Mesodermal cell (in vitro differentiated cells): ENCODE measurements around the gene DPY19L2. TPM values are rescaled to one million over a fixed set of nuclear protein-coding genes. Genes with fewer than 3 reads are reported as not detected.
A peak's percentile ranks its signal among the peaks of the same experiment; 100 is the strongest.
"Not testable (repeated sequence)": the region's sequence is repeated elsewhere in the genome, so short reads cannot be mapped to it uniquely, and the experiment has no call there.

Experiments
- H3K27ac ChIP-seq: 2 replicates; pipeline ENCODE4 v1.7.0; 2013; ENCODE audit warnings: mild to moderate bottlenecking, low read depth, low read length, moderate library complexity; ENCODE audit not compliant: severe bottlenecking
- H3K36me3 ChIP-seq: 2 replicates; pipeline ENCODE4 v1.7.1; 2013; ENCODE audit warnings: mild to moderate bottlenecking, low read length, moderate library complexity; ENCODE audit not compliant: control insufficient read depth, insufficient read depth
- H3K4me1 ChIP-seq: one replicate; pipeline ENCODE4 v1.7.1; 2013; ENCODE audit warnings: mild to moderate bottlenecking, low read length; ENCODE audit not compliant: insufficient read depth, control insufficient read depth, poor library complexity, severe bottlenecking
- H3K4me3 ChIP-seq: 2 replicates; pipeline ENCODE4 v1.7.0; 2013; ENCODE audit warnings: low read length, control low read depth, mild to moderate bottlenecking; ENCODE audit not compliant: insufficient read depth, poor library complexity, severe bottlenecking; ENCODE audit errors: extremely low read depth
- H3K9me3 ChIP-seq: 2 replicates; pipeline ENCODE4 v1.7.1; 2013; ENCODE audit warnings: mild to moderate bottlenecking, low read length, moderate library complexity; ENCODE audit not compliant: control insufficient read depth
- WGBS, 2 experiments: methylation state at CpG; one replicate each; pipeline ENCODE4 v1.1.5; 2013; ENCODE audit warnings: missing lambda C conversion rate in 2 of 2; ENCODE audit not compliant: insufficient coverage in 2 of 2; 5-methylcytosine and 5-hydroxymethylcytosine counted together
- polyA plus RNA-seq, 2 experiments: library from polyadenylated mRNA; stranded (reverse); fragments of 50-300 nt; gene quantifications; one replicate each; pipeline ENCODE4 v1.2.3, GENCODE V29; 2013

DPY19L2 gene
- 2.3 TPM for polyA plus RNA-seq (2013, experiment 1 of 2)
- polyA plus RNA-seq (2013, experiment 2 of 2), result 1.2 TPM

DNA sequence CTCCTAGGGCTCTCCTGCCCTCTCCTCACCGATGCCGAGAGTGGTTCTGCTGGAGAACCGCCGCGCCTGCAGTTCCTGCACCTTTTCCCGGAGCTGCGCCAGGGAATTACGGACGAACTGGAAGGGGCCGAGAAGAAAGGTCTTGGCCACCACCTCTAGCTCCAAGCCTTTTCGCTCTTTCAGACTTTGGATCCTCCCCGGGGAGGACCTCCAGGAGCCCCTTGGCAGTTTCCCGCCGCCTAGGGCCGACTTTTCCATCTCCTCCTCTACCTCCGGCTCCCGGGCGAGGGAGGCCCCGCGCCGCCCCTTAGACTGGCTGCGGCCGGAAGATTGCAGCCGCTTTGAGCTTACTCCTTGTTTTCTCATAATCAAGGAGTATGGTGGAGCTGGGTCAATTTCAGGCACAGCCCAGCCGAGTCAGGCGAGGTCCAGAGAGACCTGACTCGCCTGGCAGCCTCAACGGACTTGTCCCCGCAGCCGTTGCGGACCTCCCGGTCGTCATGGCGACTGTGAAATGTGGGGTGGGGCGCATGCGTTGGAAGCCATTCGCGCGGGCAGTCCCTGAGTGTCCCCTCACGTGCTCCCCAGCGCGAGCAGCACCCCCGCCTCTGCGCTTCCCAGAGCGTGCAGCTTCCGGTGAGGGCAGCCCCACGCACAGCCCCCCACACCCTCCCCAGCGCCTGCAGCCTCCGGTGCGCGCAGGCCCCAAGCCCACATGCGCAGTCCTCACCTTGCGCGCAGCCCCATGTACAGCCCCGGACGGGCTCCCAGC lies at the start of gene DPY19L2:
TSS of gene DPY19L2 (minus strand) at position 466 of the 772 bp plus-strand sequence. CDS start at position 366, 100 bp downstream.
- Histone ChIP-seq H3K9me3 (no peaks in the 10 kb centered on the region), H3K27ac (peak within 1 kb of the TSS; percentile 23), H3K36me3 (no peaks in the 10 kb centered on the region), H3K4me1 (no peaks in the 10 kb centered on the region), H3K4me3 (peak within 1 kb of the TSS; percentile 58)
- WGBS, 2 experiments, result 0 to 1% methylated on average over 11 to 27 of the region's 56 CpGs

DNA sequence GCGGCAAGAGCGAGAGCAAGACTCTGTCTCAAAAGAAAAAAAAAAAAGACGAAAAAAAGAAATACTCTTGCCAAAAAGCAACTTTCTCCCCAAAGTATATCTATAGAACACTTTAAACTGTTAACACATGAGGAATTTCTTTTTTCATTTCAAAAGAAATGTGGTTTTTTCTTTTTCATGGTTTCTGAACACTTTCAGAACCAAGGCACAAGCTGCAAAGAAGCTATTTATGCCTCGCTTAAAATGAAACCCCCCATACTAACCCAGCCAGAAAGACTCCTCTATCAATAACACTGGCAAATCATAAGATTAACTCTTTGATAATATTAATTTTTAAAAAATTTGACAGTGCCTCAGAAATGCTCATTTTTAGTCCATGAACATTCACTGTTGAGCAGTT lies 48.6 kb upstream of the DPY19L2 start:
- not testable (repeated sequence) for H3K27ac ChIP-seq, H3K36me3 ChIP-seq, H3K4me3 ChIP-seq, H3K9me3 ChIP-seq, H3K4me1 ChIP-seq
- 92% methylated on average over 2 of the region's 4 CpGs; no CpG with 5 or more reads in 1 of the 2 experiments for WGBS, 2 experiments

DNA sequence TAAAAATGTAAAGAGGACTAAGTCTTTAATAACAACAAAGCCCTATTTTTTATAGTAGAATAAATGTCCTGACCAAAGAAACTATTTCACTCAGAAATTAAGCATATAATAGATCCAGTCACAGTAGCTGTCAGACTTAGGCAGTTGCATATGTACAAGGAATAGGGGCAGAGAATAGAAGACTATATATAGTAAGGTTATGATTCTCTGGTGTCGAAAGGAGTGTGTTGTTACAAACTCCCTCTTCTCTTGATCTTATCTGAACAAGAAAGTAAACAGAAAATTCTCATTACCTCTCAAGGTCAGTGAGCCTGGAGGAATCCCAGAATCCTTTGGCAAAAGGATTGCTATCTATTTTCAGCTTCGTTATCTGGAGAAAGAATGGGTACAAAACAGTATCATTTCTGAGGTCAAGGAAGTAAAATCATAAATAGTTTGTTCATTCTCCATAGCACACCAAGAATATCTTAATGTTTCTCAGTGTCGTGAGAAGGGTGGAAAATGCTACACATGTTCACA lies 46.9 kb upstream of the DPY19L2 start:
- H3K9me3 ChIP-seq, H3K4me3 ChIP-seq, H3K27ac ChIP-seq, H3K4me1 ChIP-seq, H3K36me3 ChIP-seq: not testable (repeated sequence)
- 100% methylated on average over 1 of the region's 3 CpGs; no CpG with 5 or more reads in 1 of the 2 experiments for WGBS, 2 experiments

DNA sequence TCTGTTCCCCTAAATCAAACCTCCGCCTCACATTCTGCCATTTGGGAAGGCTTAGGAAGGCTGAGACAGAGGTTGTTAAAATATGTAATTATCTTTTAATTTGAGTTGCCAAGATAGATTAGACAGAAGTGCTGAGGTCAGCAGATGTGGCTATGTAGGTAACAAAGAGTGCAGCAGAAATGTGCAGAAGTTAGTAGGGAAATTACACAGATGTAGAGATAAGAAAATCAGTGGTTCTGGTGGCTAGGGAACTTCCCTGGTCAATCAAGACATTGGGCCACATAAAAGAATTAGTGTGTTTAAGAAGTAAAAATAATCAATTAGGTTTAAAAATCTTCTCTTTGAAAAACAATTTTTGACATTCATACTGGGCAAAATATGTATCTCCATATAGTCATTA lies 46.1 kb upstream of the DPY19L2 start:
- H3K36me3 ChIP-seq, H3K9me3 ChIP-seq, H3K27ac ChIP-seq, H3K4me3 ChIP-seq, H3K4me1 ChIP-seq: not testable (repeated sequence)
- WGBS, 2 experiments, result 100% methylated on average over 1 of the region's 1 CpG; no CpG with 5 or more reads in 1 of the 2 experiments

- not testable (repeated sequence) for H3K4me3 ChIP-seq, H3K4me1 ChIP-seq, H3K36me3 ChIP-seq, H3K27ac ChIP-seq, H3K9me3 ChIP-seq
- WGBS, 2 experiments, result 0 to 90% methylated on average over 1 of the region's 2 CpGs
Measured at GRCh38 chr12:63713681-63714075, 45.4 kb upstream of the DPY19L2 start.

GRCh38 chr12:63712979-63713680 lies 44.8 kb upstream of the DPY19L2 start:
- WGBS, 2 experiments, result no CpG with 5 or more reads among the region's 1 CpG
- H3K4me1 ChIP-seq, H3K27ac ChIP-seq, H3K36me3 ChIP-seq, H3K4me3 ChIP-seq, H3K9me3 ChIP-seq: not testable (repeated sequence)

DNA sequence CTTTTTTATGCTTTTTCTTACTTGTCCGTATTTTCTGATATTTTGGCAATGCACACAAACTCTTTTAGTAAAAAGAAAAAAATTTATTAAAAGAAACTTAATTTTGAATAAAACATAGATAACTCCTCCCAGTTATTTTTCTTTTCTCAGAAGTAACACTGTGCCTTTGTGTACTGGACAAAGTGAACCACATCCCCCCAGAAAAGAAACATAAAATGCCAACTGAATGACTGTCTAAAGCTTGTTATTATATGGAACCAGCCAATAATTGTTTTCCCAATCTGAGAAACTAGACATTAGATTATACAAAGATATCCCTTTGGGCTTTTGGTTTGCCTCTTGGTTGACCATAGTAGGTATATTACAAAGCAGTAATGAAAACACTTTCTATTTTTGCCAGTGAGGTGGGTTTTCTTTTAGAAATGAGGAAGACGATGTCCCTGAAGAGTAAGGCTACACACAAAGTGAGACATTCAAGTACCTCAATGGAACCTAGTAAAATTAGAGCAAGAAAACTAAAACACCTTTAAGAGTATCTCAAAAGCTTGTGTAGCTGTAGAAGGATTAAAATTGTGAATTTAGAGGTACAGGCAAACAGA lies 44.2 kb upstream of the DPY19L2 start:
- no CpG with 5 or more reads among the region's 2 CpGs for WGBS, 2 experiments
- H3K4me1 ChIP-seq, H3K9me3 ChIP-seq, H3K4me3 ChIP-seq, H3K27ac ChIP-seq, H3K36me3 ChIP-seq: not testable (repeated sequence)

DNA sequence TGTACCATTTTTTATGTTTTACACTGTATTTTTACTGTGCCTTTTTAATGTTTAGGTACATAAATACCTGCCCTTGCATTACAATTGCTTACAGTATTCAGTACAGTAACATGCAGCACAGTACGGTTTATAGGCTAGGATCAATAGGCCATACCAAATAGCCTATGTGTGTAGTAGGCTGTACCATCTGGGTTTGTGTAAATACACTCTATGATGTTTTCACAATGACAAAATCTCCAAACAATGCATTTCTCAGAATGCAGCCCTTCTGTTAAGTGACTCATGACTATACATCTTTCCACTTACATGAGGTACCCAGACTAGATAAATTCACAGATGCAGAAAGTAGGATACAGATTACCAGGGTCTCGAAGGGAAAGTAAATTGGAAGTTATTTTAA lies 43.0 kb upstream of the DPY19L2 start:
- not testable (repeated sequence) for H3K4me3 ChIP-seq, H3K4me1 ChIP-seq, H3K9me3 ChIP-seq, H3K36me3 ChIP-seq, H3K27ac ChIP-seq
- 100% methylated on average over 1 of the region's 2 CpGs; no CpG with 5 or more reads in 1 of the 2 experiments for WGBS, 2 experiments

DNA sequence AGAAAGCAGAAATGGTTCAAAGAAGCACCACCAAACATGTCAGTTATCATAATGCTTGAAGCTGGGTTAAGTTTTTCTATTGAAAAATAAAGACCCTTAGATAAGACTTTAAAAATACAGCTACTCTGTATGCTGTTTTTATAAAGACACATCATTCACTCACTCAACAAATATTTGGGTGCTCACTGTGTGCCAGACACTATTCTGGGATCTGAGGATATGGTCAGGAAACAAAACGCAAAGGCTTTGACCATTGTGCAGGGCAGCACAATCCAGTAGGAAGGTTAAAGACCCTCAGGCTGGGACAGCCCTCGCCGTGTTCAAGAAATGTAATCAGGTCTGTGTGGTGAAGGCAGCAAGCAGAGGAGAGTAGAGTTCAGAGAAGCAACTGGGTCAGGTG lies 38.0 kb upstream of the DPY19L2 start:
- no peak overlapping the region for H3K4me3 ChIP-seq
- H3K4me1 ChIP-seq, result no peaks in the 10 kb centered on the region
- H3K27ac ChIP-seq, result no peak overlapping the region
- H3K36me3 ChIP-seq, result no peaks in the 10 kb centered on the region
- no peaks in the 10 kb centered on the region for H3K9me3 ChIP-seq
- WGBS, 2 experiments, result 86 to 94% methylated on average over 3 of the region's 3 CpGs

DNA sequence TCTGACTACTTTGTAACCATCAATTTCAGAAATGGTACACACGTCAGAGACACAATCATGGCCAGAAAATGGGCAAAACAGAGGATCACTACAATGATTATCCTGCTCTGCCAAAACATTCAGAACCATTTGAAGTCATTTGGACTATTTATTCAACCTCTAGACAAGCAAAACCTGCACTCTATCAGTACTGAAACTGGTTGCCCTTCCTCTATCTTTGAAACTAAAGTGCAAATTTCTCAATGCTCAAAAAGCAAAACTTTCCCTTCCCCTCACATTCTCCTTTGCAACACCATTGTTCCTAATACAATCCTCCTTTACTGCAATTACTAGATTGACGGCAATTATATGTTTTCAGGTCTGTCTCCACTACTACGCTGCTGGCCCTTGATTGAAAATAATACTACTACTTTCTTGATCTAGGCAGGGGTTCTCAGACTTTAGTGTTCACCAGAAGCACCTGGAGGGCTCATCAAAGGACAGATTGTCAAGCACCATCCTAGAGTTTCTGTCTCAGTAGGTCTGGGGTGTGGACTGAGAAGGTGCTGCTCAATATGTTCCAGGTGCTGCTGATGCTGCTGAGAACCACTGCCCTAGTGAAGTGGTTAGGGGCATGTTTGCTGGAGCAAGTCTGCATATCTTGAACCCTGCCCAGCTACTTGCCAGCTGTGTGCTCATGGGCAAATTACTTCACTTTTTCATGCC lies 31.5 kb upstream of the DPY19L2 start:
- H3K4me3 ChIP-seq, H3K9me3 ChIP-seq, H3K27ac ChIP-seq, H3K36me3 ChIP-seq, H3K4me1 ChIP-seq: not testable (repeated sequence)
- WGBS, 2 experiments, result 86 to 90% methylated on average over 3 of the region's 3 CpGs
